A673 (cell line): ENCODE results near the gene TRIM59. TPM values are rescaled to one million over a fixed set of nuclear protein-coding genes. Genes with fewer than 3 reads are reported as not detected.

Experiments
- BruUV-seq: library from RNA; stranded (reverse); fragments of 400-500 nt; replicated peaks from 2 replicates; lab custom pipeline; 2021; lab: Mats Ljungman, UMichigan
- CTCF ChIA-PET: fragments of 300-600 bp; sonication (Branson Sonifier 250); formaldehyde crosslinking; loops from one replicate; lab custom pipeline; 2022; ENCODE audit warnings: antibody characterized with exemption; lab: Charles Lee
- POLR2A ChIA-PET: fragments of 300-600 bp; sonication (Branson Sonifier 250); formaldehyde crosslinking; loops from one replicate; lab custom pipeline; 2022; ENCODE audit warnings: antibody characterized with exemption; ENCODE audit not compliant: low non-redundant PET; lab: Charles Lee
- DNase-seq: peaks from one replicate; pipeline ENCODE4 v3.0.0-alpha.2; 2015; ENCODE audit warnings: low spot score
- H3K27ac ChIP-seq: fragments of 200-600 bp; sonication (generic); 2 replicates; pipeline ENCODE4 v1.5.1; 2016; ENCODE audit warnings: mixed run types, low read depth, mild to moderate bottlenecking, mixed read lengths, antibody characterized with exemption, low read length; ENCODE audit not compliant: poor library complexity, severe bottlenecking
- H3K27me3 ChIP-seq: fragments of 200-600 bp; sonication (generic); replicated peaks from 2 replicates; pipeline ENCODE4 v1.6.1; 2017; ENCODE audit warnings: mixed run types, low read depth, mild to moderate bottlenecking, mixed read lengths, antibody characterized with exemption, low read length; ENCODE audit not compliant: insufficient read depth, poor library complexity
- H3K36me3 ChIP-seq: fragments of 200-600 bp; sonication (generic); 2 replicates; pipeline ENCODE4 v1.6.1; 2016; ENCODE audit warnings: mixed run types, mild to moderate bottlenecking, mixed read lengths, antibody characterized with exemption, low read length; ENCODE audit not compliant: insufficient read depth, poor library complexity, severe bottlenecking
- H3K4me1 ChIP-seq: fragments of 200-600 bp; sonication (generic); 2 replicates; pipeline ENCODE4 v1.6.1; 2017; ENCODE audit warnings: mixed run types, mild to moderate bottlenecking, mixed read lengths, antibody characterized with exemption, low read length; ENCODE audit not compliant: insufficient read depth, poor library complexity, severe bottlenecking
- H3K4me3 ChIP-seq: fragments of 200-600 bp; sonication (generic); 2 replicates; pipeline ENCODE4 v1.5.1; 2016; ENCODE audit warnings: low read depth, mixed run types, mild to moderate bottlenecking, mixed read lengths, low read length; ENCODE audit not compliant: poor library complexity, severe bottlenecking
- H3K9me3 ChIP-seq: fragments of 200-600 bp; sonication (generic); 2 replicates; pipeline ENCODE4 v1.6.1; 2016; ENCODE audit warnings: mixed run types, low read depth, mild to moderate bottlenecking, mixed read lengths, antibody characterized with exemption, low read length; ENCODE audit not compliant: poor library complexity, severe bottlenecking
- EZH2 ChIP-seq: fragments of 200-600 bp; sonication (generic); IDR thresholded peaks from 2 replicates; pipeline ENCODE4 v1.6.1; 2017; ENCODE audit warnings: borderline replicate concordance, low read depth, mild to moderate bottlenecking, mixed read lengths, antibody characterized with exemption, low read length; ENCODE audit not compliant: poor library complexity, severe bottlenecking
- intact Hi-C: fragments of 100-400 bp; cut with micrococcal nuclease; formaldehyde crosslinking; loops from one replicate; pipeline ENCODE4 v1.10.0; 2022; ENCODE audit not compliant: unreplicated experiment
- total RNA-seq: library from RNA; stranded (reverse); gene quantifications from 2 replicates; pipeline ENCODE4 v1.2.3, GENCODE V29; 2021
- TF ChIP-seq, protein P1 (sequence below): fragments of 300-800, 200-600 bp; sonication (generic); conservative IDR thresholded peaks from 2 replicates; pipeline ENCODE4 v1.5.1; 2017; ENCODE audit warnings: low read depth, mild to moderate bottlenecking, antibody characterized with exemption, low read length, moderate library complexity, mixed read lengths

Gene TRIM59
- total RNA-seq, 1 experiment from 2014 or later = 15.3 TPM

DNA sequence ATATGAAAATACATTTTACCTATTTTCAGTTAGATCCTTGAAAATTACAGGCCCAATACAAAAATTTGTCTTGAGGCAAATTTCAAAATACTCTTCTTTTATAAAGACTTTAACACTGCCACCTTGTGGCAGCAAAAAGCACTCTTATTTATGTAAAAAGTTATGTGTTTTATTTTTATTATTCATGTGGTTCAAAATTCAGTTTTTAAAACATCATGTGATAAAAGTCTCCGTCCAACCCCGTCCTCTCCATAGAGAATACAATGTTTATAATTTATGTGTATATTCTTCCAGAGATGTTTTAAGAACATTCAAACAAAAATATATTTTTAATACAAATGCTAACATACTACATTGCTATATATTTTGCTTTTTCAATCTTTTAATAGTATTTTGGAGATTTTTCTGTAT is 36.9 kb upstream of the TRIM59 start:
- no peak overlapping the region for H3K4me3 ChIP-seq
- intact Hi-C loops = loop anchor here (5.0 kb wide), 3 partner anchors 324 to 599 kb away; no protein-coding TSS in a partner anchor
- H3K36me3 ChIP-seq = no peaks in the 10 kb centered on the region
- no peak overlapping the region for H3K27ac ChIP-seq
- ChIA-PET POLR2A (no interaction called here), CTCF (no interaction called here)
- H3K9me3 ChIP-seq = no peaks in the 10 kb centered on the region
- DNase-seq = peak; percentile 56
- TF ChIP-seq EZH2 = no peak
- TF ChIP-seq, protein P1, sequence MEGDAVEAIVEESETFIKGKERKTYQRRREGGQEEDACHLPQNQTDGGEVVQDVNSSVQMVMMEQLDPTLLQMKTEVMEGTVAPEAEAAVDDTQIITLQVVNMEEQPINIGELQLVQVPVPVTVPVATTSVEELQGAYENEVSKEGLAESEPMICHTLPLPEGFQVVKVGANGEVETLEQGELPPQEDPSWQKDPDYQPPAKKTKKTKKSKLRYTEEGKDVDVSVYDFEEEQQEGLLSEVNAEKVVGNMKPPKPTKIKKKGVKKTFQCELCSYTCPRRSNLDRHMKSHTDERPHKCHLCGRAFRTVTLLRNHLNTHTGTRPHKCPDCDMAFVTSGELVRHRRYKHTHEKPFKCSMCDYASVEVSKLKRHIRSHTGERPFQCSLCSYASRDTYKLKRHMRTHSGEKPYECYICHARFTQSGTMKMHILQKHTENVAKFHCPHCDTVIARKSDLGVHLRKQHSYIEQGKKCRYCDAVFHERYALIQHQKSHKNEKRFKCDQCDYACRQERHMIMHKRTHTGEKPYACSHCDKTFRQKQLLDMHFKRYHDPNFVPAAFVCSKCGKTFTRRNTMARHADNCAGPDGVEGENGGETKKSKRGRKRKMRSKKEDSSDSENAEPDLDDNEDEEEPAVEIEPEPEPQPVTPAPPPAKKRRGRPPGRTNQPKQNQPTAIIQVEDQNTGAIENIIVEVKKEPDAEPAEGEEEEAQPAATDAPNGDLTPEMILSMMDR = peak; percentile 74
- no TSS peak for BruUV-seq
- H3K27me3 ChIP-seq = no peaks in the 10 kb centered on the region
- no peaks in the 10 kb centered on the region for H3K4me1 ChIP-seq

DNA sequence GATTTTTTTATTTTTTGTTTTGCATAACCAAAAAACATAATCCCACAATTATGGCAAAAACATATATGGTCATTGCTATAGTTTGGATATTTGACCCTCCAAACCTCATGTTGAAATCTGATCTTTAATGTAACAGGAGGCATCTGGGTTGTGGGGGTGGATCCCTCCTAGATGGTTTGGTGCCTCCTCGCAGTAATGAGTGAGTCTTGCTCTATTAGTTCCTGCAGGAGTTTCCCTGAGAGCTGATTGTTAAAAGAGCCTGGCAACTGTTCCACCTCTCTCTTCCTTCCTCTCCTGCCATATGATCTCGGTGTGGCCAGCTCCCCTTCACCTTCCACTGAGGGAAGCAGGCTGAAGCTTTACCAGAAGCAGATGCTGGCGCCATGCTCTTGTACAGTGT is 33.2 kb upstream of the TRIM59 start:
- intact Hi-C loops = no loop called here

DNA sequence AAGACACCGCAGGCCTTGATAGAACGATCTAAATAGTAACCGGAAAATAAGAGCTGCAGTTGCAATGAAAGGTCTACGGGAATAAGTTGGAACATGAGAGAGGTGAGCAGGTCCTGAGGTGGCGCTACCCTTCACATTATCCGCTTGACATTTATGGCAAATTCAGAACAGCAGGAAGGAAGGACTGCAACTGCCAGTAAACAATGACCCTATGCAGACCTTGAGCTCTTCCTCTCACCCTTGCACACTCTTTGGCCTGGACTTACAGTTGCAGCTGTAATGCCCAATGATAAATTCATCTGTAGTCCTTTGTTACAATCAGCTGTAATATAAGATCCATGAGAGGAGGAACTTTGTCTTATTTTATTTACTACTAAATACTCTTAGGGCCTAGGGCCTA is 32.3 kb upstream of the TRIM59 start:
- no TSS peak for BruUV-seq
- Histone ChIP-seq H3K27me3 (no peaks in the 10 kb centered on the region), H3K27ac (no peak overlapping the region), H3K9me3 (no peaks in the 10 kb centered on the region), H3K4me1 (no peaks in the 10 kb centered on the region), H3K4me3 (no peak overlapping the region), H3K36me3 (no peaks in the 10 kb centered on the region)
- TF ChIP-seq, protein P1 = no peak
- TF ChIP-seq EZH2 = no peak
- POLR2A ChIA-PET = interaction anchor here (0.5 kb wide), 1 partner anchor 45 kb away, joined by 3 read pairs; no protein-coding TSS in a partner anchor
- intact Hi-C loops = no loop called here
- DNase-seq = no peak
- CTCF ChIA-PET = no interaction called here

More for the DNA sequence above, 33.2 kb upstream of the TRIM59 start:
- Histone ChIP-seq H3K27me3 (no peaks in the 10 kb centered on the region), H3K36me3 (no peaks in the 10 kb centered on the region), H3K9me3 (no peaks in the 10 kb centered on the region), H3K4me3 (no peak overlapping the region), H3K4me1 (no peaks in the 10 kb centered on the region), H3K27ac (no peak overlapping the region)
- ChIA-PET POLR2A (no interaction called here), CTCF (no interaction called here)
- BruUV-seq = no TSS peak
- no peak for TF ChIP-seq EZH2
- TF ChIP-seq, protein P1 = no peak
- no peak for DNase-seq
